Panc1 (cell line): ENCODE measurements around the gene ZBTB46. TPM values are rescaled to one million over a fixed set of nuclear protein-coding genes. Genes with fewer than 3 reads are reported as not detected.

ENCODE experiments used
- ATAC-seq: fragments of 200-7000 bp; cut with Tn5 transposase; 2 replicates; pipeline ENCODE4 v1.9.1; 2020; ENCODE audit warnings: mild to moderate bottlenecking, moderate library complexity
- BruUV-seq: library from RNA; stranded (reverse); fragments of 400-500 nt; replicated peaks from 2 replicates; lab custom pipeline; 2021; lab: Mats Ljungman, UMichigan
- CTCF ChIA-PET: fragments of 300-600 bp; sonication (Branson Sonifier 250); formaldehyde crosslinking; loops from one replicate; lab custom pipeline; 2022; ENCODE audit warnings: antibody characterized with exemption; lab: Charles Lee
- POLR2A ChIA-PET: fragments of 300-600 bp; sonication (Branson Sonifier 250); formaldehyde crosslinking; loops from one replicate; lab custom pipeline; 2022; ENCODE audit warnings: antibody characterized with exemption; lab: Charles Lee
- DNase-seq: peaks from one replicate; pipeline ENCODE4 v3.0.0-alpha.2; 2010; ENCODE audit warnings: low read depth, low spot score
- H3K27ac ChIP-seq: 2 replicates; pipeline ENCODE4 v1.5.1; 2011; ENCODE audit warnings: mild to moderate bottlenecking, low read length, inconsistent platforms
- H3K27me3 ChIP-seq: fragments of 200-500 bp; sonication (Bioruptor generic); 2 replicates; pipeline ENCODE4 v1.6.0; 2014; ENCODE audit warnings: low read length, inconsistent platforms; ENCODE audit not compliant: control insufficient read depth, insufficient read depth
- H3K36me3 ChIP-seq: fragments of 200-500 bp; sonication (Bioruptor generic); 2 replicates; pipeline ENCODE4 v1.5.1; 2014; ENCODE audit warnings: inconsistent platforms, mild to moderate bottlenecking, low read length, moderate library complexity; ENCODE audit not compliant: control insufficient read depth, insufficient read depth
- H3K4me1 ChIP-seq: 2 replicates; pipeline ENCODE4 v1.5.1; 2011; ENCODE audit warnings: inconsistent platforms, mild to moderate bottlenecking, low read length, moderate library complexity; ENCODE audit not compliant: control insufficient read depth, insufficient read depth
- H3K4me3 ChIP-seq, 2 experiments: 2 replicates each; pipeline ENCODE4 v1.5.1; 2011 to 2012; ENCODE audit warnings: low read depth in 2 of 2, low read length in 2 of 2, mild to moderate bottlenecking in 2 of 2, inconsistent platforms in 1 of 2, moderate library complexity in 1 of 2
- H3K9me3 ChIP-seq: fragments of 200-500 bp; sonication (Bioruptor generic); 2 replicates; pipeline ENCODE4 v1.5.1; 2014; ENCODE audit warnings: low read depth, mild to moderate bottlenecking, inconsistent platforms, low read length, moderate library complexity; ENCODE audit not compliant: control insufficient read depth, insufficient read depth
- POLR2AphosphoS5 ChIP-seq: IDR thresholded peaks from 2 replicates; pipeline ENCODE4 v1.6.1; 2012; ENCODE audit warnings: mild to moderate bottlenecking, low read depth, low read length, moderate library complexity
- SIN3A ChIP-seq: IDR thresholded peaks from 2 replicates; pipeline ENCODE4 v1.6.1; 2012; ENCODE audit warnings: low read depth, mild to moderate bottlenecking, low read length, moderate library complexity, borderline replicate concordance; ENCODE audit not compliant: insufficient read depth
- TCF7L2 ChIP-seq: IDR thresholded peaks from 2 replicates; pipeline ENCODE4 v1.6.1; 2011; ENCODE audit warnings: mild to moderate bottlenecking, low read depth, low read length, inconsistent platforms
- in situ Hi-C: cut with HindIII; loops from 2 replicates; pipeline ENCODE4 v1.10.0; 2016; ENCODE audit warnings: low sequenced_read_pairs, low pct_unique_long_range_greater_than_20kb
- intact Hi-C: fragments of 100-400 bp; cut with micrococcal nuclease; formaldehyde crosslinking; loops from one replicate; pipeline ENCODE4 v1.10.0; 2022; ENCODE audit not compliant: unreplicated experiment
- total RNA-seq: library from RNA; stranded (reverse); gene quantifications from one replicate; pipeline ENCODE4 v1.2.1, GENCODE V29; 2021; ENCODE audit not compliant: unreplicated experiment
- TF ChIP-seq, protein P1 (sequence below), 2 experiments: IDR thresholded peaks; 2 replicates each; pipeline ENCODE4 v1.6.1; 2011 to 2012; ENCODE audit warnings: low read depth in 2 of 2, control low read depth in 1 of 2, low read length in 1 of 2, mild to moderate bottlenecking in 1 of 2, moderate library complexity in 1 of 2; ENCODE audit not compliant: insufficient read depth in 1 of 2
- TF ChIP-seq, protein P2 (sequence below): fragments of 450-650 bp; IDR thresholded peaks from 2 replicates; pipeline ENCODE4 v1.5.1; 2017; ENCODE audit warnings: mild to moderate bottlenecking

ZBTB46 gene
- total RNA-seq, 1 experiment from 2014 or later = 15.2 TPM

DNA sequence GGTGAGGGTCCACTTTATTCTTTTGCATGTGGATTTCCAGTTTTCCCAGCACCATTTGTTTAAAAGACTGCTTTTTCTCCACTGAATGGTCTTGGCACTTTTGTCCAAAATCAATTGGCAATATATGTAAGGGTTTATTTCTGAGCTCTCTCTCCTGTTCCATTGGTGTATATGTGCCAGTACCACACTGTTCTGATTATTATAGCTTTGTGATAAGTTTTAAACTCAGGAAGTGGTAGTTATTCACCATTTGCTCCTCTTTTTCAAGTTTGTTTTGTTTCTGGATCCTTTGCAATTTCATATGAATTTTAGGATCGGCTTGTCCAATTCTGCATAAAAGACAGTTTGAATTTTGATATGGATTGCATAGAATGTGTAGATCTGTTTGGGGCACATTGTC, 118.9 kb downstream of the ZBTB46 start:
- no peak for ATAC-seq
- no peak overlapping the region for H3K27ac ChIP-seq
- no peak for DNase-seq
- POLR2A ChIA-PET = no interaction called here
- no peak overlapping the region for H3K4me3 ChIP-seq
- intact Hi-C loops (no loop called here), in situ Hi-C loops (no loop called here)
- TSS peak; percentile 61 for BruUV-seq
- TF ChIP-seq, protein P1, sequence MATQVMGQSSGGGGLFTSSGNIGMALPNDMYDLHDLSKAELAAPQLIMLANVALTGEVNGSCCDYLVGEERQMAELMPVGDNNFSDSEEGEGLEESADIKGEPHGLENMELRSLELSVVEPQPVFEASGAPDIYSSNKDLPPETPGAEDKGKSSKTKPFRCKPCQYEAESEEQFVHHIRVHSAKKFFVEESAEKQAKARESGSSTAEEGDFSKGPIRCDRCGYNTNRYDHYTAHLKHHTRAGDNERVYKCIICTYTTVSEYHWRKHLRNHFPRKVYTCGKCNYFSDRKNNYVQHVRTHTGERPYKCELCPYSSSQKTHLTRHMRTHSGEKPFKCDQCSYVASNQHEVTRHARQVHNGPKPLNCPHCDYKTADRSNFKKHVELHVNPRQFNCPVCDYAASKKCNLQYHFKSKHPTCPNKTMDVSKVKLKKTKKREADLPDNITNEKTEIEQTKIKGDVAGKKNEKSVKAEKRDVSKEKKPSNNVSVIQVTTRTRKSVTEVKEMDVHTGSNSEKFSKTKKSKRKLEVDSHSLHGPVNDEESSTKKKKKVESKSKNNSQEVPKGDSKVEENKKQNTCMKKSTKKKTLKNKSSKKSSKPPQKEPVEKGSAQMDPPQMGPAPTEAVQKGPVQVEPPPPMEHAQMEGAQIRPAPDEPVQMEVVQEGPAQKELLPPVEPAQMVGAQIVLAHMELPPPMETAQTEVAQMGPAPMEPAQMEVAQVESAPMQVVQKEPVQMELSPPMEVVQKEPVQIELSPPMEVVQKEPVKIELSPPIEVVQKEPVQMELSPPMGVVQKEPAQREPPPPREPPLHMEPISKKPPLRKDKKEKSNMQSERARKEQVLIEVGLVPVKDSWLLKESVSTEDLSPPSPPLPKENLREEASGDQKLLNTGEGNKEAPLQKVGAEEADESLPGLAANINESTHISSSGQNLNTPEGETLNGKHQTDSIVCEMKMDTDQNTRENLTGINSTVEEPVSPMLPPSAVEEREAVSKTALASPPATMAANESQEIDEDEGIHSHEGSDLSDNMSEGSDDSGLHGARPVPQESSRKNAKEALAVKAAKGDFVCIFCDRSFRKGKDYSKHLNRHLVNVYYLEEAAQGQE (IDR thresholded peaks at IDR 0.05; ENCODE audit: insufficient read depth in 1 of 2, low read depth in 2 of 2, low read length in 1 of 2) = no peak
- TF ChIP-seq TCF7L2 (no peak), SIN3A (no peak), POLR2AphosphoS5 (no peak)
- TF ChIP-seq, protein P2, sequence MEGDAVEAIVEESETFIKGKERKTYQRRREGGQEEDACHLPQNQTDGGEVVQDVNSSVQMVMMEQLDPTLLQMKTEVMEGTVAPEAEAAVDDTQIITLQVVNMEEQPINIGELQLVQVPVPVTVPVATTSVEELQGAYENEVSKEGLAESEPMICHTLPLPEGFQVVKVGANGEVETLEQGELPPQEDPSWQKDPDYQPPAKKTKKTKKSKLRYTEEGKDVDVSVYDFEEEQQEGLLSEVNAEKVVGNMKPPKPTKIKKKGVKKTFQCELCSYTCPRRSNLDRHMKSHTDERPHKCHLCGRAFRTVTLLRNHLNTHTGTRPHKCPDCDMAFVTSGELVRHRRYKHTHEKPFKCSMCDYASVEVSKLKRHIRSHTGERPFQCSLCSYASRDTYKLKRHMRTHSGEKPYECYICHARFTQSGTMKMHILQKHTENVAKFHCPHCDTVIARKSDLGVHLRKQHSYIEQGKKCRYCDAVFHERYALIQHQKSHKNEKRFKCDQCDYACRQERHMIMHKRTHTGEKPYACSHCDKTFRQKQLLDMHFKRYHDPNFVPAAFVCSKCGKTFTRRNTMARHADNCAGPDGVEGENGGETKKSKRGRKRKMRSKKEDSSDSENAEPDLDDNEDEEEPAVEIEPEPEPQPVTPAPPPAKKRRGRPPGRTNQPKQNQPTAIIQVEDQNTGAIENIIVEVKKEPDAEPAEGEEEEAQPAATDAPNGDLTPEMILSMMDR = no peak
- peaks cover 5% of the 10 kb centered on the region; the same call in 1 of the 2 replicates for H3K36me3 ChIP-seq
- no peaks in the 10 kb centered on the region for H3K27me3 ChIP-seq
- CTCF ChIA-PET = no interaction called here
- H3K9me3 ChIP-seq = no peaks in the 10 kb centered on the region
- H3K4me1 ChIP-seq = peaks cover 4% of the 10 kb centered on the region; the same call in 1 of the 2 replicates

DNA sequence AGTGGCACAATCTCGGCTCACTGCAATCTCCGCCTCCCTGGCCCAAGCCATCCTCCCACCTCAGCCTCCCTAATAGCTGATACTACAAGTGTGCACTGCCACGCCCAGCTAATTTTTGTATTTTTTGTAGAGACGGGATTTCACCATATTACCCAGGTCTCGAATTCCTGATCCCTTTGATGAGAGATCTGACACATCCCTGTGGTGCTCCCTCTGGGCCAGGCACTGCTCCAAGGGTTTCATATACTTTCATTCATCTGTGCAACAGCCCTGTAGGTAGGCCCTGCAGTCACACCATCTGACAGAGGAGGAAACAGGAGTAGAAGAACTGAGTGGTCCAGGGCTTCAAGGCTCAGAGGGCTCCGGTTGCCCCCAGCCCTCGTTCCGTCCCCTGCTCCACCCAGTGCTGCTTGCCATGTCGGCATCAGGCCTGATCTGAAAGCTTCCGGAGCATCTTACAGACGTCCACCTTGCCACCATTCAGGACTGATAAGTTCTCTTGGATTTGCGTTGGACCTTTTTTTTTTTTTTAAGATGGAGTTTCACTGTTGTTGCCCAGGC, 119.9 kb downstream of the ZBTB46 start:
- POLR2A ChIA-PET = interaction anchor here (0.7 kb wide), 1 partner anchor 12 kb away, joined by 3 read pairs; no protein-coding TSS in a partner anchor
- ATAC-seq (no peak), DNase-seq (no peak)
- TF ChIP-seq SIN3A (no peak), POLR2AphosphoS5 (no peak), TCF7L2 (no peak)
- Histone ChIP-seq H3K27me3 (no peaks in the 10 kb centered on the region), H3K36me3 (peaks cover 8% of the 10 kb centered on the region; the same call in 1 of the 2 replicates), H3K4me3 (no peak overlapping the region), H3K4me1 (peaks cover 9% of the 10 kb centered on the region), H3K27ac (no peak overlapping the region), H3K9me3 (no peaks in the 10 kb centered on the region)
- intact Hi-C loops = no loop called here
- in situ Hi-C loops = no loop called here
- CTCF ChIA-PET = no interaction called here
- BruUV-seq = no TSS peak

DNA sequence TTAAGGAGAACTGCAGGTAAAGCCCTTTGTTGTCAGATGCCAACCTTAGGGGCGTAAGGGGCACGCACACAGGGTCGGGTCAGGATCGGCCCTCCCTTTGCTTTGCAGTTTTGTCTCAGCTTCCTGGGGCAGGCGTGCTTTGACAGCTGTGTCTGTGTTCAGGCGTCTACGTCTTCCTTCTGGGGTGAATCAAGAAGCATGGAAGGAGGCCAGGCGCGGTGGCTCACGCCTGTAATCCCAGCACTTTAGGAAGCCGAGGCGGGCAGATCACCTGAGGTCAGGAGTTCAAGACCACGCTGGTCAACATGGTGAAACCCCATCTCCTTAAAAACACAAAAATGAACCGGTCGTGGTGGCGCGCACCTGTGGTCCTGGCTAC, 121.9 kb downstream of the ZBTB46 start:
- H3K36me3 ChIP-seq = peaks cover 14% of the 10 kb centered on the region; the same call in 1 of the 2 replicates
- POLR2A ChIA-PET = no interaction called here
- peaks cover 16% of the 10 kb centered on the region for H3K4me1 ChIP-seq
- intact Hi-C loops (no loop called here), in situ Hi-C loops (no loop called here)
- no peak for ATAC-seq
- BruUV-seq = no TSS peak
- no peaks in the 10 kb centered on the region for H3K9me3 ChIP-seq
- H3K27ac ChIP-seq = peak overlapping the region; percentile 76
- peak overlapping the region; percentile 76 to 90 for H3K4me3 ChIP-seq
- H3K27me3 ChIP-seq = no peaks in the 10 kb centered on the region
- 0 out of 2 replicates have a peak, but pooled peaks have one; percentile 0 for TF ChIP-seq SIN3A
- TF ChIP-seq, protein P2 = no peak
- DNase-seq = no peak
- CTCF ChIA-PET = no interaction called here
